ENCODE results near the gene TSPAN2.

- TF ChIP-seq RAD21 (IDR thresholded peaks at IDR 0.05) (no peak), CTCF (IDR thresholded peaks at IDR 0.05; ENCODE audit: low read depth, low read length, missing input control) (no peak), EGR1 (IDR thresholded peaks at IDR 0.05; ENCODE audit: low read depth in 2 of 2) (no peak), GABPA (IDR thresholded peaks at IDR 0.05 in 1 of 2, conservative IDR thresholded peaks at IDR 0.05 in 1 of 2) (no peak), SP1 (IDR thresholded peaks at IDR 0.05) (no peak), JUND (IDR thresholded peaks at IDR 0.05) (no peak), TAF1 (conservative IDR thresholded peaks at IDR 0.05) (no peak), NR2F2 (IDR thresholded peaks at IDR 0.05) (no peak), RXRA (IDR thresholded peaks at IDR 0.05) (no peak), FOXA1 (IDR thresholded peaks at IDR 0.05) (no peak)
- TF ChIP-seq, protein P1, sequence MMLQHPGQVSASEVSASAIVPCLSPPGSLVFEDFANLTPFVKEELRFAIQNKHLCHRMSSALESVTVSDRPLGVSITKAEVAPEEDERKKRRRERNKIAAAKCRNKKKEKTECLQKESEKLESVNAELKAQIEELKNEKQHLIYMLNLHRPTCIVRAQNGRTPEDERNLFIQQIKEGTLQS (IDR thresholded peaks at IDR 0.05): no peak
- TF ChIP-seq, protein P2, sequence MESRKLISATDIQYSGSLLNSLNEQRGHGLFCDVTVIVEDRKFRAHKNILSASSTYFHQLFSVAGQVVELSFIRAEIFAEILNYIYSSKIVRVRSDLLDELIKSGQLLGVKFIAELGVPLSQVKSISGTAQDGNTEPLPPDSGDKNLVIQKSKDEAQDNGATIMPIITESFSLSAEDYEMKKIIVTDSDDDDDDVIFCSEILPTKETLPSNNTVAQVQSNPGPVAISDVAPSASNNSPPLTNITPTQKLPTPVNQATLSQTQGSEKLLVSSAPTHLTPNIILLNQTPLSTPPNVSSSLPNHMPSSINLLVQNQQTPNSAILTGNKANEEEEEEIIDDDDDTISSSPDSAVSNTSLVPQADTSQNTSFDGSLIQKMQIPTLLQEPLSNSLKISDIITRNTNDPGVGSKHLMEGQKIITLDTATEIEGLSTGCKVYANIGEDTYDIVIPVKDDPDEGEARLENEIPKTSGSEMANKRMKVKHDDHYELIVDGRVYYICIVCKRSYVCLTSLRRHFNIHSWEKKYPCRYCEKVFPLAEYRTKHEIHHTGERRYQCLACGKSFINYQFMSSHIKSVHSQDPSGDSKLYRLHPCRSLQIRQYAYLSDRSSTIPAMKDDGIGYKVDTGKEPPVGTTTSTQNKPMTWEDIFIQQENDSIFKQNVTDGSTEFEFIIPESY (IDR thresholded peaks at IDR 0.05): no peak
These were observed 31.5 kb downstream of the TSPAN2 start for GRCh38 chr1:115057661-115058254.

All from liver (tissue), 3 donors.